Frontal cortex (tissue), 4 donors: ENCODE measurements around the gene TLR4. TPM values are rescaled to one million over a fixed set of nuclear protein-coding genes. Genes with fewer than 3 reads are reported as not detected.

Experiments
- DNase-seq, 2 donors: peaks; one replicate each; pipeline ENCODE4 v3.0.0; 2012; ENCODE audit warnings: low spot score in 2 of 2
- FAIRE-seq: peaks from 2 replicates; lab custom pipeline; 2012; peaks lifted over from hg19 to GRCh38; lab: Jason Lieb, UNC
- total RNA-seq: library from RNA; depleted of rRNA; stranded (reverse); fragments of >200 nt; gene quantifications from one replicate; pipeline ENCODE4 v1.2.3, GENCODE V29; 2014
- donor health status: control.
- donor health status: control.
- donor health status: control.

Gene TLR4
- total RNA-seq, 1 donor from 2014 or later: 4.9 TPM

DNA sequence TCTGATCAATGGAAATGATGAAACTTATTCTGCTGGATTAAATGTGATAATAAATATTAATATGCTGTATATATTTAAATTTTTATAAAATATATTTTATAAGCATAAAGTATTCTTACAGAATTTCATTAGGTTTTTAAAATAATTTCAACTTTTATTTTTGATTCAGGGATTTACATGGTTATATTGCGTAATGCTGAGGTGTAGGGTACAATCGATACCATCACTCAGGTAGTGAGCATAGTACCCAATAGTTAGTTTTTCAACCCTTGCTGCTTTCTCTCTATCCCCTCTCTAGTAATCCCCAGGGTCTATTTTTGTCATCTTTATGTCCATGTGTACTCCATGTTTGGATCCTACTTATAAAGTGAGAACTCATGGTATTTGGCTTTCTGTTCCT lies 5.7 kb downstream of the TLR4 start:
- FAIRE-seq (no peak), DNase-seq (no peak)

DNA sequence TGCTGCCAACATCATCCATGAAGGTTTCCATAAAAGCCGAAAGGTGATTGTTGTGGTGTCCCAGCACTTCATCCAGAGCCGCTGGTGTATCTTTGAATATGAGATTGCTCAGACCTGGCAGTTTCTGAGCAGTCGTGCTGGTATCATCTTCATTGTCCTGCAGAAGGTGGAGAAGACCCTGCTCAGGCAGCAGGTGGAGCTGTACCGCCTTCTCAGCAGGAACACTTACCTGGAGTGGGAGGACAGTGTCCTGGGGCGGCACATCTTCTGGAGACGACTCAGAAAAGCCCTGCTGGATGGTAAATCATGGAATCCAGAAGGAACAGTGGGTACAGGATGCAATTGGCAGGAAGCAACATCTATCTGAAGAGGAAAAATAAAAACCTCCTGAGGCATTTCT lies 10.1 kb downstream of the TLR4 start:
- no peak for FAIRE-seq
- no peak for DNase-seq

DNA sequence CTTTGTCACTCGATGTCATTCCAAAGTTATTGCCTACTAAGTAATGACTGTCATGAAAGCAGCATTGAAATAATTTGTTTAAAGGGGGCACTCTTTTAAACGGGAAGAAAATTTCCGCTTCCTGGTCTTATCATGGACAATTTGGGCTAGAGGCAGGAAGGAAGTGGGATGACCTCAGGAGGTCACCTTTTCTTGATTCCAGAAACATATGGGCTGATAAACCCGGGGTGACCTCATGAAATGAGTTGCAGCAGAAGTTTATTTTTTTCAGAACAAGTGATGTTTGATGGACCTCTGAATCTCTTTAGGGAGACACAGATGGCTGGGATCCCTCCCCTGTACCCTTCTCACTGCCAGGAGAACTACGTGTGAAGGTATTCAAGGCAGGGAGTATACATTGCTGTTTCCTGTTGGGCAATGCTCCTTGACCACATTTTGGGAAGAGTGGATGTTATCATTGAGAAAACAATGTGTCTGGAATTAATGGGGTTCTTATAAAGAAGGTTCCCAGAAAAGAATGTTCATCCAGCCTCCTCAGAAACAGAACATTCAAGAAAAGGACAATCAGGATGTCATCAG lies 11.3 kb downstream of the TLR4 start:
- FAIRE-seq (no peak), DNase-seq (no peak)

DNA sequence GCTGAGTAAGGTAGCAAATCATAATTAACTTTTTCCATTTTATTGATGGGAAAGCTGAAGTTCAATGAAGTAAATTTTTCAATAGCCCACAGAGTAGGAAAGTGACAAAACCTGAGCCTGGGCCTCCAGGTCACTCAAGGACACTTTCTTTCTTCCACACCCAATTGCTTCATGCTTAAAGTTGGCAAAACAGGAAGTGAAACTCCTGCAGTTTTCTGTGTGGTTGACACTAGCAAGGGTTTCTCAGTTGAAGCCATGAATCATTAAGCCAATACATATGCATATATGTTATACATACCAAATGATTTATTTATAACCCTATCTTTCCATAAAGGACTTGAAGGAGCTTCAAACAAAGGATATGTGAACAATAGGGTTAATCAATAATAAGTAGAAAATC lies 13.9 kb downstream of the TLR4 start:
- DNase-seq: no peak
- no peak for FAIRE-seq

DNA sequence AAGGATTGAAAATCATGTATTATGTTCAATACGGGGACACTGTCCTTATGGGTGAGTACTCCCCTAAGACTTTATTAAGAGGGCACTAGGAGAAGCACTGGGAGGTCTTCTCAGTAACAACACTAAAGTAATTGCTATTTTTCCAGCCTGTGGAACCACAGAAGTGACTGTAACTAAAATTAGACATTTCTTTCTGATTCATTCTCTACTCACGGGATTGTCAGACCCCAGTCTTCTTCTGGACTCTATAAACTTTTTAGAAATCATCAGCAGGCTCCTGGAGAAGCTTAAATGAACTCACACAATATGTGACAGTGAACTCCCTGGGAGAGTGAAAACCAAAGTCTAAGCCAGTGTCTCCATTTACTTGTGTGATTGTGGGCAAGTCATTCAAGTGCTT lies 14.5 kb downstream of the TLR4 start:
- FAIRE-seq: no peak

DNA sequence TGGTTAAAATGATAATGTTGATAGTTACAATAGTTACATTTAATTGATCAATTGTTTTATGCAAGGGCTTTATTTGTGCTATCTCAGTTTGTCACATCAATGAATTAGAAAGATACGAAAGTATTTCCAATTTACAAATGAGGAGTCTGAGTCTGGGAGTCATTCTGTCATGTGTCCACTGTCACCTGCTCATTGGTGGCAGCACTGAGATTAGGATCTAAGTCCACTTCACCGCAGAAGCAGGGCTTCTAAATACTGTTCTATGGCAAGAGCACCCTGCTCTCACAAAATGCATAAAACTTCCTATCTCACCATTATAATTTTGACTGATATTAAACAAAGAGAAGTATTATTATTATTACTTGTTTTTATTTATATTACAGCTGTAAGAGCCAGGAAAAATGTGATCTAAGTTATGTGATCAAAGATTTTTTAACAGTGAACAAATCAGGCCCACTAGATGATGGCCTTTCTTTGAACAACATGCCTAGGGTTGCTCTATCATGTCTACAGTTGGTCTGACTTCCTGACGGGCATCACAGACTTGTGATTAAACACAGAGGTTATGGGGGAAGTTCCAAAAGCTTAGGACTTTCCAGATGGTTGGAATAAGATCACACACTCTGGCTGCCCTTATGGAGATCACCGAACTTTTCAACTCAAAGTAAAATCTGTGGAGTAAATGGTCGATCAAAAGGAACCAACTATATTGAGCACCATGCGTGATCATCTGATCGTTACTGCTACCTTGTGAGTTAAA lies 15.1 kb downstream of the TLR4 start:
- no peak for DNase-seq
- no peak for FAIRE-seq

More for the DNA sequence above, 14.5 kb downstream of the TLR4 start:
- no peak for DNase-seq

DNA sequence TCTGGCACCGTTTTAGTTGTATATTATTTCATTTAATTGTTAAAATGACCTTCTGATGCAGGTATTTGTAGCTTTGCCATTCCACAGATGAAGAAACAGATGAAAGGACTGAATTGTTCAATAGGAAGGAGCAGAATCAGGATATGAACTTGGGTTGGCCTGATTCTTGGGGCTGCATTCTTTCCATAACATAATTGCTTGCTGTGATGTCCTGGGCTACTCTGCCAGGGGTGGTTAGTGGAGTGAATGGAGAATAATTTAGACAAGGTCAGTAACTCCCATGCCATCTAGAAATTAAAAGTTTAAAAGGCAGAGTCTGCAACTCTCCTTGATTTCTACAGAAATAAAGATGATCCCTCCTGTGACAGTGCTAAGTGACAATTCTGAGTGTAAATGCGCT lies 15.9 kb downstream of the TLR4 start:
- FAIRE-seq (no peak), DNase-seq (no peak)

DNA sequence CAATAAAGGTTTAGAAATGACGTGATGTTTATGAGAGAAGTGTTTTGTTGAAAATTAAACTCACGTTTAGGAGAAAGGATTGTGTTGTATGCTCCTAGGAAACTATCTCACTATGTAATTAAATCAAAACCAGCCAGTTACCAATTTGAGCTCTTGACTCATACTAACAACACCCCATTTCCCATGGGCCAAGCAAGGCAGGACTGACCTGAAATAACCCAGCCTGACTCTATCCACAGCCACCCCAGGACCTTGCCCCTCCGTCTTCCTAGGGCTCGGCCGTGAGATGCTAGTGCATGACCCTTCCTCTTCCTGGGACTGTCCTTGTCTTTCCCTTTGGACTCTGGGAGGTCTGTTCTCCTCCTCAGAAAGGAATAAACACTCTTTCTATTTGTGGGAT lies 16.4 kb downstream of the TLR4 start:
- no peak for DNase-seq
- FAIRE-seq: no peak

DNA sequence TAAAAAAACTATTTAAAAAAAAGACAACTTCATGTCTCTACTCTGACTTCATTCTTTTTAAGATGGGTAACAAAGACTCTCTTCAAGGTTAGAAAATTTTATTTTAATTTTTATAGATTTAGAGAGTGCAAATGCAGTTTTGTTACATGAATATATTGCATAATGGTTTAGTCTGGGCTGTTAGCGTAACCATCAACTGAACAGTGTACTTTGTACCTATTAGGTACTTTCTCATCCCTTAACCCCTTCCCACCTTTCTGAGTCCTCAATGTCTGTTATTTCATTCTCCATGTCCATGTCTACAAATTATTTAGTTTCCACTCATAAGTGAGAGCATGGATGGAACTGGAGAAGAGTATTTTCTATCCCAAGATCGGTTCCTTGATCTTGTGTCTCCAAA lies 16.8 kb downstream of the TLR4 start:
- DNase-seq (no peak), FAIRE-seq (no peak)

DNA sequence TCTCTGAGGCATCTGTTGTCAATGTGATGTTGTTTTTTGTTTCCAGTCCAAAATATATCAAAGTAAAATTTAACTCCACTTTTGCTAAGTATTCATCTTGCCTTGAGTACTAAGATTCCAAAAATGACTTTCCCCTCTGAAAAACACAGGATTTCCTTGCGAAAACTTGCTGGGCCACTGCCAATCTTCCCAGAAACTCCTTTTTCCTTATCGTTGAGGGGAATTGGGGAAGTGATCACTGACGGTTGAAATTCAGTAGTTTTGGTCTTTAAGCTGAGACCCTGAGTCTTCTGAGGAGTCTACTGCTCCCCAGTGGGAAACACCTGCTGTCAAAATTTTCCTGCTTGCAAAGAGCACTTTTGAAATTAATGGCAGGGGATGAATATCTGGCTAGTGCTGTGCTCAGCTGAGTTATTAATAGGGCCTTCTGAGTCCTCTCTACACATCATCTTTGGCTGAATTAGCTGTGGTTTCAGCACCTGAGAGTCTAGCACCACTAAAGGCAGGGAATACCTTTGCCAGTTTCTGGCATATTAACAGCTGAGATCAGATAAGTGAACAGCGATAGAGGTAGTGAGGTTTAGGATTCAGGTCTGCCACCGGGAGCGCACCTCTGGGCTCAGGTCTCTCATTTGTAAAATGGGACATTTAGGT lies 18.0 kb downstream of the TLR4 start:
- FAIRE-seq (no peak), DNase-seq (no peak)

DNA sequence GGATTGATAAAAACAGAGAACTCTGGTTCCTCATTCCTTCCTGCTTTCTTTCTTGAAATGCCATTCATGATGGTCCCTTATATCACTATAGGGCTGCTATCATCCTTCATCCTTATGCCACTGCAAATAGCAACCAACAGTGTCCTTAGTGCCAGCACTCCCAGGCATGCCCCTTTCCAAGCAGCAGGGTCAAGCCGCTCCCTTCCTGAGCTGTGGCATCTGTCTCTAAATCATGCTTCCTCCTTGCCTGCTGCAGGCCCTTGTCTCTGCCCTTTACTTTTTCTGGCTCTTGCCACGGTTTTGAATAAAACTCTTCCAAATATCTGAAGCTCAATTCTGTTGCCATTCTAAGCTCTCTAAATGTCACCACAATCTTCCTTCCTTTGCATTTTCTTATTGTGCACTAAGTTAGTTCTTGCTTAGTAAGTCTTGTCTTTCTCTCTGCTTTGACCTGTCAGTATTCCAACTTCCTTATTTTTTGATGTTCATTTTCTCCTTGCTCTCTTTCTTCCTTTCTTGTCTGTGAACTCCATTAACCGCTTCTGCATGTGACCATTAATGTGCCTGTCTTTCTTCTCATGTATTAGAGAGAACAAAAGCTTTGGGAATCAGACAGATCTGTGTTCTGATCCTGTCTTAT lies 19.9 kb downstream of the TLR4 start:
- FAIRE-seq: no peak
- DNase-seq: no peak

DNA sequence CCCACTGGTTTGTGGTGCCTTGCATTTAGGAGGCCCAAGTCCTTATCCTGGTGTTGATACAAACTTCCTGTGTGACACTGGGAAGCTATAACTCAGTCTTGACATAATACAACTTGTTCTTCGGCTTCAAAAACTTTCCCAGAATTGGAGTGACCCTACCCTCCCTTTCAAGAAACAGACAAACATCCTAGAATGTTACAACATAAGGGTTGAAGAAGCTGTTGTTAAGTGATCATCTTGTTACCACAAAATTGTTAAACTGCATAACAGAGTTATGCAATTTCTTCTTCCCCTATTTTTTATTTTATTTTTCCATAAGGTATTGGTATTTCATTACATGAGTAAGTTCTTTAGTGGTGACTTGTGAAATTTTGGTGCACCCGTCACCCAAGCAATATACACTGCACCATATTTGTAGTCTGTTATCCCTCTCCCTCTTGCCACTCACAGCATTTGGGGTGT lies 21.3 kb downstream of the TLR4 start:
- FAIRE-seq (no peak), DNase-seq (no peak)

DNA sequence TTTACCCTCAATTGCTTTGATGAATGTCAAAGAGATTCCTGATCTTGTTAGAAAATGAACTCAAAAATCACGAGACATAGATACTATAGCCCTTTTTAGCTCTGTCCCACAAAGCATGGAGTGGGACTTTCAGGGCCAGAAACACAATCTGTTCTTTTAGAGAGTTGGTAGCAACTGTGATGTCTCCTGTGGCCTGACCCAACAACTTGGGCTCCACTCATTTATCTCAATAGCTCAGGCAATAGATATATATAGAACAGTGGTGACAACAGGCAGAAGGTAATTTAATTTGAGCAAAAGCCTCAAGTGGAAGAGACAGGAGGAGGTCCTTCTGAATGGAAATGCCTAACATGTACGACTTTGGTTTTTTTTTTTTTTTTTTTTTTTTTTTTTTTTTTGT lies 25.2 kb downstream of the TLR4 start:
- no peak for DNase-seq

DNA sequence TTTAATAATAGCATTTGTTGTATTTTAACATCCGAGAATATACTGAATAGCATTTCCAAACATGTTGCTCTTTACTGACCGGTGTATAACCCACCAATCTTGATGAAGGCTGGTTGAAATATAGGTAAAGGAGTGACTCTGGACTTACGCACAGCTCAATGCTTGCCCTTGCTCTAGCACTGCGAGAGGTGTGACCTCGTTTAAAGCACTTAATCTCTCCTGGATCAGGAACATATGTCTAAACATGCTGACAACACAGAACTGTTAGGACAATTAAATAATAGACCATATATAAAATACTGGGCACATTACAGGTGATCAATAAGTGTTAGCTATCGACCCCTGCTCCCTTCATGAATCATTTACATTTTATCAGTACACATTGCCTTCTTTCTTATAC lies 28.3 kb downstream of the TLR4 start:
- FAIRE-seq: no peak

More for the DNA sequence above, 25.2 kb downstream of the TLR4 start:
- FAIRE-seq: no peak

DNA sequence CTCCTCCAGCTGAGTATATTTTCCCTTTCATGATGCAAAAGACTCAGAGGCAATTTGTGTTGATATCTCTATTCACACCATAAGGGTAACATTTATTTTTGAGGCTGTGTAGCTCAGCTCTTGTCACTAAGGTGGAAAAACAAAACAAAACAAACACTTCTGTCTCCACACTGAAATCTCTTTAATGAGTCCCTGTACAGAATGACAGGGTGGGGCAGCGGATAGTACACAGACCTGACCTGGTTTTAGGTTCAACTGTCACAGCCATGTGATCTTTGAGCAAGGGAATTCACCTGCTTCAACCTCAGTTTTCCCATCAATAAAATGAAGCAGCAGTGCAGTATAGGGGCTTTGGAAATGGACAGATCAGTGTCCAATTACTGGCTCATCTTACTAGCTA lies 29.3 kb downstream of the TLR4 start:
- DNase-seq (no peak), FAIRE-seq (no peak)

More for the DNA sequence above, 28.3 kb downstream of the TLR4 start:
- no peak for DNase-seq

DNA sequence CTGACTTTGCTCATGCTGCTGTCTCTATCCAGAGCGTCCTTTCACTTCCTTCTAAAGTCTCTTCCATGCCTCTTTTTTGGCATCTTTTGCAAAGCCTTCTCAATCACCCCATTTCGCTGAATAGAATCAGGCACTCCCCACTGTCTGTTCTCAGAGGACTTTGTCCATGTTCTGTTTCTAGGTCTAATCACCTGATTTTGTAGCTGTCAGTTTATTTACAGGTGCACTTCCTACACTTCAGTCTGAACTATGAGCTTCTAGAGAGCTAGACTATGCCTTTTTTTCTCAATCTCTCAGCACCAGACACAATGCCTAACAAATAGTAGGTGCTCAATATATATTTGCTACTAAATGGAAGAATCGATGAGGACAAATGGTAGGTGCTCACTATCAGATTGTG lies 29.9 kb downstream of the TLR4 start:
- DNase-seq (no peak), FAIRE-seq (no peak)

DNA sequence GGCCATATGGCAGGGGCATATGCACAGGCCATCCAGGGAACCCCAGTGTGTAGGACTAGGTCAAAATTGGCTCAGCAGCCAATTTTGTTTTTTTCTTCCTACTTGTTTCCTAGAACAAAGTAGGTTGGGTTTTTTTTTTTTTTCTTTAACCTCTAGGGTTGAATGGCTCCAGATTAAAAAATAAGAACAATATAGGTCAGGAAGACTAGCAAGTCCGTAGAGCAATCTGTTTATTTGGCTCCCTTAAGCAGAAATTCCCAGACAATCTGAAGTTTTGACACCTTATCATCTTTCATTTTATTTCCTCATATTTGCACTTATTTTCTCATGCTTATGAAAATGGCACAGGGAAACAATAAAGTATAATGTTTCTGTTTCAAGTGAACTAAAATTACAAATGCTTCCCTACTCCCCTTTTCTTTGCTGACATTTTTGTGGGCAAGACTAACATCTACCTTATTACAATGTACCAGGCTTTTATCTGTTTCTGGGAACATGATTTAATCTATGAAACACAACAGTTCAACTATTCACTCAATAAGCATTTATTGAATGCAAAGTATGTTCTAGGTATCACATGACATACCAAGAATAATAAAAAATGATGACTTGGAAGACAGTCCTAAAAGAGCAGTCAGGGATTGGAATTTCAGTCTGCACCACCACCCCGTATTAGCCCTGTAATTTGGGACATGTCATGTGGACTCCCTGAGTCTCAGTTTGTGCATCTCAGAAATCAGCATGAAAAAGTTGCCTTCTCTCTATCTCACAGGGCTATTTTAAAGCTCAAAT lies 30.5 kb downstream of the TLR4 start:
- DNase-seq (no peak), FAIRE-seq (no peak)

DNA sequence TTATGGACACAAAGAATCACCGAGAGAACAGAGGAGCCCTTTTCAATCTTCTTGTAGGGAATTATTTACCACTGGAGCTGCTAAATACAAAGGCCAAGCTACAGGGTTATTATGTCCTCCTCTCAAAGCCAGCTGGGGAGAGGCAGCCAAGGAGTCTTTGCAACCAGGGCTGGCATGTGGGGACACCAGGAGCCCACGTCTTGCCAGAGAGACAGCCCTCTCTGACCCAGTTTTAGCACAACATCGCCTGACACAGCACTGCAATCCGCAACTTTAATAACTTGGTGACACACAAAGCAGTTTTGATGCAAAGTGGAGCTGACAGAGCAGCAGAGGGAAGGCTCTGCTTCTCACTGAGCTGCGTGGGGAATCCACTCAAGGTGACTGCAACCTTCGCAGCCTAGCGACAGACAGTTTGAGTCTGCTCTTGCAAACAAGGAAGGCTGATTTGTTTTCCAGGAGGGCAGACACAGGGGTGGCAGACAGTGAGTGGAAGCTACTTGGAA lies 33.6 kb downstream of the TLR4 start:
- DNase-seq (no peak), FAIRE-seq (no peak)

DNA sequence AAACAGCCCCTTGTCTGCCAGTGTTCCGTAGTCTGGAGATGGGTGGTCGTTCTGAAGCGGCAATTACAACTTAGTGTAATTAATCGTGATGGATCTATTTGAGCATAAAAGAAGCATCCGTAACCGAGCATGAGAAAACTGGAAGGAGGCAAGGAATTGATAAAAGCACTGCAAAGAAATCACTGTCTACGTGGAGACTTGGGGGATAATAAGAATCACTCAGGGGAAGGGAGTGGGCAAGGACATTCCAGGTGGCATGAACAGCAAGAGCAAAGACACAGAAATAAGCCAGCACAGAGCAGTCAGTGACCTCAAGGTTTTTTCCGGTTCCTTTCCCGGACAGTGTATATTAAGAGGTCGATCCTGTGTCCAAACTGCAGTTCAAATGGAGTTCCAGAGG lies 35.0 kb downstream of the TLR4 start:
- FAIRE-seq: no peak
- DNase-seq: no peak
